OCI-LY3 (cell line): ENCODE measurements around the gene DIPK1A.

ENCODE experiments used
- EZH2phosphoT487 ChIP-seq: fragments of 200-600 bp; shearing (Covaris generic); IDR thresholded peaks from 2 replicates; pipeline ENCODE4 v1.6.1; 2018; ENCODE audit warnings: antibody characterized with exemption, mixed run types, low read depth
- TF ChIP-seq, protein P1 (sequence below): fragments of 200-600, 300-600 bp; sonication (generic); IDR thresholded peaks from 2 replicates; pipeline ENCODE4 v1.5.1; 2014; ENCODE audit warnings: antibody characterized with exemption, low read length, low read depth

DNA sequence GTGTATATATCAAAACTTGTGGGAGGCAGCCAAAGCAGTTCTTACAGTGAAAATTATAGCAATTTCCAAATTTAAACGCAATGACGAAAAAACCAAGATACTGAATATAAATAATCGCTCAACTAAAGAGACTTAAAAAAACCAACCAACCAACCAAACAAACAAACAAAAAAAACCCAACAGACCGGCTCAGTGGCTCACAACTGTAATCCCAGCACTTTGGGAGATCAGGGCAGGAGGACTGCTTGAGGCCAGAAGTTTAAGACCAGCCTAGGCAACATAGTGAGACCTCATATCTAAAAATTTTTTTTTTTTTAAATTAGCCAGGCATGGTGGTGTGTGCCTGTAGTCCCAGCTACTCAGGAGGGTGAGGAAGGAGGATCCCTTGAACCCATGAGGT is 106.0 kb downstream of the DIPK1A start:
- TF ChIP-seq, protein P1, sequence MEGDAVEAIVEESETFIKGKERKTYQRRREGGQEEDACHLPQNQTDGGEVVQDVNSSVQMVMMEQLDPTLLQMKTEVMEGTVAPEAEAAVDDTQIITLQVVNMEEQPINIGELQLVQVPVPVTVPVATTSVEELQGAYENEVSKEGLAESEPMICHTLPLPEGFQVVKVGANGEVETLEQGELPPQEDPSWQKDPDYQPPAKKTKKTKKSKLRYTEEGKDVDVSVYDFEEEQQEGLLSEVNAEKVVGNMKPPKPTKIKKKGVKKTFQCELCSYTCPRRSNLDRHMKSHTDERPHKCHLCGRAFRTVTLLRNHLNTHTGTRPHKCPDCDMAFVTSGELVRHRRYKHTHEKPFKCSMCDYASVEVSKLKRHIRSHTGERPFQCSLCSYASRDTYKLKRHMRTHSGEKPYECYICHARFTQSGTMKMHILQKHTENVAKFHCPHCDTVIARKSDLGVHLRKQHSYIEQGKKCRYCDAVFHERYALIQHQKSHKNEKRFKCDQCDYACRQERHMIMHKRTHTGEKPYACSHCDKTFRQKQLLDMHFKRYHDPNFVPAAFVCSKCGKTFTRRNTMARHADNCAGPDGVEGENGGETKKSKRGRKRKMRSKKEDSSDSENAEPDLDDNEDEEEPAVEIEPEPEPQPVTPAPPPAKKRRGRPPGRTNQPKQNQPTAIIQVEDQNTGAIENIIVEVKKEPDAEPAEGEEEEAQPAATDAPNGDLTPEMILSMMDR, result no peak
- TF ChIP-seq EZH2phosphoT487, result no peak
